Neural cell (in vitro differentiated cells): Measurements from ENCODE around the gene SCAP. TPM values are rescaled to one million over a fixed set of nuclear protein-coding genes. Genes with fewer than 3 reads are reported as not detected.

Experiments
- H2AFZ ChIP-seq: fragments of 200-600, 300-800 bp; sonication (generic), shearing (Covaris generic); 2 replicates; pipeline ENCODE4 v1.6.0; 2014; ENCODE audit warnings: low read depth, mild to moderate bottlenecking, antibody characterized with exemption, low read length, moderate library complexity
- H3F3A ChIP-seq: fragments of 200-600 bp; shearing (Covaris generic); 2 replicates; pipeline ENCODE4 v1.6.1; 2016; ENCODE audit warnings: mild to moderate bottlenecking, moderate library complexity, mixed read lengths, antibody characterized with exemption, low read length; ENCODE audit not compliant: insufficient read depth, poor library complexity, severe bottlenecking
- H3K27ac ChIP-seq: fragments of 200-600, 300-800 bp; sonication (generic), shearing (Covaris generic); 2 replicates; pipeline ENCODE4 v1.5.1; 2014; ENCODE audit warnings: mild to moderate bottlenecking, low read length, moderate library complexity
- H3K27me3 ChIP-seq: fragments of 300-800, 200-600 bp; sonication (generic), shearing (Covaris generic); 2 replicates; pipeline ENCODE4 v1.6.0; 2014; ENCODE audit warnings: mild to moderate bottlenecking, low read depth, low read length, moderate library complexity; ENCODE audit not compliant: insufficient read depth
- H3K36me3 ChIP-seq: fragments of 300-800, 200-600 bp; sonication (generic), shearing (Covaris generic); 2 replicates; pipeline ENCODE4 v1.5.1; 2014; ENCODE audit warnings: mild to moderate bottlenecking, antibody characterized with exemption, low read length, moderate library complexity; ENCODE audit not compliant: insufficient read depth
- H3K4me2 ChIP-seq: fragments of 300-800, 200-600 bp; sonication (generic), shearing (Covaris generic); 2 replicates; pipeline ENCODE4 v1.6.0; 2014; ENCODE audit warnings: mild to moderate bottlenecking, low read length
- H3K4me3 ChIP-seq: fragments of 300-800, 200-600 bp; sonication (generic), shearing (Covaris generic); 2 replicates; pipeline ENCODE4 v1.5.1; 2014; ENCODE audit warnings: mild to moderate bottlenecking, low read length, moderate library complexity
- H3K79me2 ChIP-seq: fragments of 200-600 bp; shearing (Covaris generic); replicated peaks from 2 replicates; pipeline ENCODE4 v1.6.0; 2014; ENCODE audit warnings: mild to moderate bottlenecking, low read length, moderate library complexity; ENCODE audit not compliant: insufficient read depth
- H3K9ac ChIP-seq: fragments of 300-800, 200-600 bp; sonication (generic), shearing (Covaris generic); 2 replicates; pipeline ENCODE4 v1.6.1; 2016; ENCODE audit warnings: mild to moderate bottlenecking, low read length, mixed read lengths
- H3K9me2 ChIP-seq: fragments of 200-600 bp; shearing (Covaris generic); 2 replicates; pipeline ENCODE4 v1.6.1; 2016; ENCODE audit warnings: mild to moderate bottlenecking, low read length, mixed read lengths; ENCODE audit not compliant: insufficient read depth
- H3K9me3 ChIP-seq: fragments of 200-600, 300-800 bp; sonication (generic), shearing (Covaris generic); 2 replicates; pipeline ENCODE4 v1.6.1; 2016; ENCODE audit warnings: mild to moderate bottlenecking, mixed run types, low read length, moderate library complexity, mixed read lengths
- H4K20me1 ChIP-seq: fragments of 200-600 bp; shearing (Covaris generic); 2 replicates; pipeline ENCODE4 v1.6.1; 2016; ENCODE audit warnings: mild to moderate bottlenecking, mixed run types; ENCODE audit not compliant: insufficient read depth
- CTCF ChIP-seq: fragments of 450-650 bp; IDR thresholded peaks from 2 replicates; pipeline ENCODE4 v1.5.1; 2014; ENCODE audit warnings: antibody characterized with exemption, mild to moderate bottlenecking, moderate library complexity; ENCODE audit not compliant: poor library complexity, severe bottlenecking
- EP300 ChIP-seq: fragments of 450-650 bp; conservative IDR thresholded peaks from 2 replicates; pipeline ENCODE4 v1.6.1; 2014; ENCODE audit warnings: antibody characterized with exemption, mild to moderate bottlenecking, moderate library complexity; ENCODE audit not compliant: poor library complexity, severe bottlenecking
- EZH2 ChIP-seq: fragments of 200-600, 300-800 bp; shearing (Covaris generic), sonication (generic); IDR thresholded peaks from 2 replicates; pipeline ENCODE4 v1.6.1; 2014; ENCODE audit warnings: antibody characterized with exemption, low read length, borderline replicate concordance, mild to moderate bottlenecking; ENCODE audit not compliant: insufficient read depth, poor library complexity, severe bottlenecking
- MXI1 ChIP-seq: fragments of 450-650 bp; conservative IDR thresholded peaks from 2 replicates; pipeline ENCODE4 v1.6.1; 2014; ENCODE audit warnings: antibody characterized with exemption, mild to moderate bottlenecking; ENCODE audit not compliant: poor library complexity, severe bottlenecking
- POLR2AphosphoS5 ChIP-seq: IDR thresholded peaks from 2 replicates; pipeline ENCODE4 v1.6.1; 2012
- RAD21 ChIP-seq: fragments of 450-650 bp; conservative IDR thresholded peaks from 2 replicates; pipeline ENCODE4 v1.6.1; 2014; ENCODE audit warnings: antibody characterized with exemption, mild to moderate bottlenecking, moderate library complexity
- REST ChIP-seq: IDR thresholded peaks from 2 replicates; pipeline ENCODE4 v1.6.1; 2012; ENCODE audit warnings: borderline replicate concordance
- SMC3 ChIP-seq: fragments of 450-650 bp; conservative IDR thresholded peaks from 2 replicates; pipeline ENCODE4 v1.6.1; 2014; ENCODE audit warnings: antibody characterized with exemption, mild to moderate bottlenecking, moderate library complexity; ENCODE audit not compliant: poor library complexity
- TAF1 ChIP-seq: IDR thresholded peaks from 2 replicates; pipeline ENCODE4 v1.6.1; 2012; ENCODE audit warnings: low read depth
- polyA plus RNA-seq: library from polyadenylated mRNA; depleted of rRNA; stranded (reverse); fragments of >200 nt; gene quantifications from 2 replicates; pipeline ENCODE4 v1.2.3, GENCODE V29; 2014

Gene SCAP
- polyA plus RNA-seq, 1 donor from 2014 or later, result 58.0 TPM

DNA sequence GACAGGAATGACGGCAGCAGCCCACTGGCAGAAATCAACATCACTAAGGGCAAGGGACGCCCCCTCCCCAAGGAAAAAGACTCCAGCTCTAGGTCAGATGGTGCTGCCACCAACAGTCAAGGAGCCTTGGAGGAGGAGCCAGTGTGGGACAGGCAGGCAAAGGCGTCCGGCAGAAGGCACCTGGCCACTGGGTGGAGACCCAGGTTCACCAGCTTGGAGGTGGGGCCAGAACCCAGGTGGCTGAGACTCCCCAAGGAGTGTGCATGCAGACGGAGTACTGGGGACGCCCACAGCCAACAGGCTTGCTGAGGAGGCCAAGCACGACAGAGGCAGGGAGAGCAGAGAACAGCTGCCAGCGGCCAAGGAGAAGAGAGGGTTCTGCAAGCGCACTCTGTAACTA, 59.7 kb downstream of the SCAP start:
- Histone ChIP-seq H2AFZ (no peak overlapping the region), H3K4me2 (no peak overlapping the region), H3K79me2 (no peaks in the 10 kb centered on the region), H3K9me2 (no peaks in the 10 kb centered on the region), H4K20me1 (no peaks in the 10 kb centered on the region), H3K27me3 (no peaks in the 10 kb centered on the region), H3K36me3 (no peaks in the 10 kb centered on the region), H3K4me3 (no peak overlapping the region), H3K27ac (no peak overlapping the region), H3K9me3 (no peaks in the 10 kb centered on the region), H3F3A (no peaks in the 10 kb centered on the region), H3K9ac (no peak overlapping the region)
- TF ChIP-seq SMC3 (no peak), CTCF (no peak), POLR2AphosphoS5 (no peak), MXI1 (no peak), EP300 (no peak), RAD21 (no peak), EZH2 (no peak), REST (no peak), TAF1 (no peak)

DNA sequence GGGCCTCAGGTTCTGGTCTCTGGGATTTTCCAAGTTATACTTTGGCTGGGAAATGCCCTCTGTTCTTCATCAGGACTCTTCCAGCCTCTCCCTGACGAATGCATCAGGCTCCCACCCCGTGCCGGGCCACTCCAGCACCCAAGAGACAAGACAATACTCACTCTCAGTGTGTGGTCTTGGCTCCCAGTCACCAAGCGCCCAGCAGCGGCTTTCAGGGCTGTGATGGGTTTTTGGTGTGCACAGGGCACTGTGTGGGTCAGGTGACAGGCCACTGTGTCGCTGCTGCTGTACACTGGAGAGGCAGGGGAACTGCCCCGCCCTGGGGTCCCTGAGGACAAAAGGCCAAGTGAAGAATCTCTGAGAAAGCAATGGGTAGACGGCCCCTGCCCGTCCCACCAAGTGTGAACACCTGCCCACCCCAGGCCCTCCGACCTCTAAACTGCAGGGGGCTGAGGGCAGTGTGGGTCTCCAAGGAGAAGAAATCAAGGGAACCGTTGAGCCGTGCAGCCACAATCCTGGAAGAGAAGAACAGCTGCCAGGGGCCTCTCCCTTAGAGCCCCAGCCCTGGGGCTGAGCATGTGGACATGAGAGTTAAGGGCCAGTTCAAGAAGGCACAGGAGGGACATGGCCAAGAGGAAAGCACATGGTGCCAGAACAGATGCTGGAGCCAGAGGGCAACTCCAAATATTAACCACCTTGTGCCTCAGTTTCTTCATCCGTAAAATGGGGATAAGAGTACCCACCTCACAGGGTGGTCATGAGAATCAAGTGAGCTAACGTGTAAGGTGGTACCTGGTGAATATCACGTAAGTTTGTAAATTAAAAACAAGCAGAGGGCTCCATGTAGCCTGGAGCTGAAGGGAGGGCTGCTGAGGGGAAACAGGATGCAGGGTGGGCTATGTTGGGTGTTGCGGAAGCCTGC, 60.8 kb downstream of the SCAP start:
- Histone ChIP-seq H4K20me1 (no peaks in the 10 kb centered on the region), H3K9me3 (no peaks in the 10 kb centered on the region), H3K9ac (no peak overlapping the region), H2AFZ (no peak overlapping the region), H3K27me3 (no peaks in the 10 kb centered on the region), H3K27ac (no peak overlapping the region), H3K4me2 (no peak overlapping the region), H3K9me2 (no peaks in the 10 kb centered on the region), H3K36me3 (no peaks in the 10 kb centered on the region), H3K4me3 (no peak overlapping the region), H3F3A (no peaks in the 10 kb centered on the region), H3K79me2 (no peaks in the 10 kb centered on the region)
- no peak for TF ChIP-seq POLR2AphosphoS5
- no peak for TF ChIP-seq RAD21
- no peak for TF ChIP-seq EP300
- TF ChIP-seq EZH2, result no peak
- TF ChIP-seq MXI1, result no peak
- no peak for TF ChIP-seq TAF1
- TF ChIP-seq CTCF, result no peak
- no peak for TF ChIP-seq SMC3
- no peak for TF ChIP-seq REST
